ENCODE data around the gene GATC.
"Not testable (repeated sequence)": the region's sequence is repeated elsewhere in the genome, so short reads cannot be mapped to it uniquely, and the experiment has no call there.

GATC gene

DNA sequence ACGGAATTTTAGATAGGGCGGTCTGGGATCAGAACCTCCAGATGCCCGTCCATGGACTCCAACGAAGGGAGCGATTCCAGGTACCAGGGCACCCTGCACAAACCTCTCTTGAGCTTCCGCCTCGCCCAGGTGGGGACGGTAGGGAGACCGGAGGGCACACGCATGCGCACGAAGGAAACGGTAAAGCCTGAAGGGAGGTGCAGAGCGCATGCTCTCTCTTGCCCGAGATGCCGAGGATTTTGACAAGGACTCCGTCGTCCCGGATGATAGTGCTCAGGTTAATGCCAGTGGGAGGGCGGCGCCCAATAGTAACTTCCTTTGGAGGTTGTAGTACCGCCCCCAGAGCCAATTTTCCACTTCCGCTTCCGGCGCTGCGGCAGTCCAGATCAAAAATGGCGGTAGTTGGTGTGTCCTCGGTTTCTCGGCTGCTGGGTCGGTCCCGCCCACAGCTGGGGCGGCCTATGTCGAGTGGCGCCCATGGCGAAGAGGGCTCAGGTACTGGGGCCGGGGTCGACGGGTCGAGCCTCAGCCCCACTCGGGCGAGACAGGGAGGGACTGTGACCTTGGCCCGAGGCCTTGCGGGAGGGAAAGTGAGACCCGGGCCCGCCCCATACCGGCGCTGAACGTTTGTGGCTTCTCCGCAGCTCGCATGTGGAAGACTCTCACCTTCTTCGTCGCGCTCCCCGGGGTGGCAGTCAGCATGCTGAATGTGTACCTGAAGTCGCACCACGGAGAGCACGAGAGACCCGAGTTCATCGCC, 8.3 kb upstream of the GATC start, which contains the start of gene COX6A1:
Gene COX6A1 (plus strand): TSS at position 379 of the 760 bp plus-strand sequence. CDS start 14 bp downstream, at position 393.
- peak; percentile 99 for DNase-seq

DNA sequence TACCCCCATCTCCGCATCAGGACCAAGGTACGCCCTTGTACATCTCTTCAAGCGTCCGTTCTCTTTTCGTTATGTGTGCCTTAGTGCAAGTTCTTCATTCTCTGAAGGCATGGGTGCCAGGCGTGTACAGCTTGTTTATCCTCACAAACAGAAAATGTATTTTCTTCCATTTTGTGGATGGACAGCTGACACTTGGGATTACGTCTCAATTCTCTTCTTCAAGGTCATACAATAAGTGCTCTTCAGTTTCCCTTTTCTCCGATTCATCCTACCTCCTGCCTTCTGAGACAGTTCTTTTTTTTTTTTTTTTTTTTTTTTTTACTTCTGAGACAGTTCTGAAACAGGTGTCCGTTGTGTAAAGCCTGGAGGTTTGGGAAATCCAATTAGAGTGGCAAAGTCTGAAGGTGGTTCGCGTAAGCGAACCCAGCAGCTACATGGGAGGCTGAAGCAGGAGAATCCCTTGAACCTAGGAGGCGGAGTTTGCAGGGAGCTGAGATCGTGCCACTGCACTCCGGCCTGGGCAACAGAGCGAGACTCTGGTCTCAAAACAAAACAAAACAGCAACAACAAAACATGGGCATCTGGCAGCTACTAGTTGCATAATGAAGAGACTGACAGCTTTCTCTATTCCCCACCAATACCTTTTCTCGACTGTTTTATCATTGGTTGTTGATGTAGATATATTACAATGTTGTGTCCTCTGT, 7.6 kb upstream of the GATC start:
- no peak for DNase-seq

DNA sequence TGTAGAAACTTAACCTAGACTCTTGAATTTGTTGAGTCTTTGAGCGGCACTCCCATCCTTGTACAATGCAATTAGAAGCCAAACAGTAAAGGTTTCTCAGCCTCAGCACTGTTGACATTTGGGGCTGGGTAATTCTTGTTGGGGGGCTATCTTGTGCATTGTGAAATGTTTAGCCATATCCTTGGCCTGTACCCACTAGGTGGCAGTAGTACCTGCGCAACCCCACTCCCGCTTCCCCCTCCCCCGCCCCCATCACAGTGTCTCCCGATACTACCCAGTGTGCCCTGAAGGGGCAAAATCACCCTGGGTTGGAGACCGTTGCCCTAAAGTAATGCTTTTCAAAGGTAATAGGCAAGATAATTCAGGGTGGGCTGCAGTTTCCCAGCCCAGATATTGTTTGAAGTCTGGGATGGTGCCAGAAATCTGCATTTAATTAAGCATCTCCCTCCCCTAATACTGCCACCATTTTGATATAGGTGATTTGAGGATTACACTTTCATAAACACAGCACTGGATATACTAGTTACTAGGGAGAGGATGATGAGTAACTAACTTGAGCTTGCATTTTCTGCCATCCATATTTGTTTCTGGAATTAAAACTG, 6.5 kb upstream of the GATC start:
- DNase-seq, result peak; percentile 74

DNA sequence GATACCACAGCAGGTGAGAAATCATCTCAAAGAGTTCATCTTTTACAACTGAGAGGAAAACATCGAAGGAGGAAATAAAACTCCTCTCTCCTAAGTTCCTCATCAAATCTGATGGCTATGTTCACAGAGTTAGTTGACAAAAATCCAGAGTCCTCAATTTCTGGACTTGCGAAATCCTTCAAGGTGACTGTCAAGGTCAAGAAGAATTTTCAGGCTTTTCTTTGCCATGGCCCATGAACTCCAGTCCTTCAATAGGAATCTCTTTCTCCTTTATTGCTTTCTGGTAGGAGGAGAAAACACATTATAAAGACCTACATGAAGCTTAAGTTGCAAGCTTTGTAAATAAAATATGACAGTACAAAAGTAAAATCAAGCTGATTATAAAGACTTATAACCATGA, 1.6 kb upstream of the GATC start:
- DNase-seq, result no peak

DNA sequence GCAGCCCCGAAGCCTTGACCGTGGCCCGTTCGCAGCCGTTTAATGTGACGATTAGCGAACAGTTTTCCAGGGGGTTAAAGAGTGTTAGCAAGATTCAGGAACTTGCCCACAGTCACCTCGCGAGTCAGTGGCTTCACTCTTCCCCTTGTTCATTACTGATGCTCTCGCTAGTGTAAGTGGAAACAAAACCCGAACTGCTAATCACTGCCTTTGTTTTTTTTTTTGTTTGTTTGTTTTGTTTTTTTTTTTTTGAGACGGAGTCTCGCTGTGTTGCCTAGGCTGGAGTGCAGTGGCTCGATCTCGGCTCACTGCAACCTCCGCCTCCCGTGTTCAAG, 567 bp downstream of the GATC start:
- not testable (repeated sequence) for DNase-seq

DNA sequence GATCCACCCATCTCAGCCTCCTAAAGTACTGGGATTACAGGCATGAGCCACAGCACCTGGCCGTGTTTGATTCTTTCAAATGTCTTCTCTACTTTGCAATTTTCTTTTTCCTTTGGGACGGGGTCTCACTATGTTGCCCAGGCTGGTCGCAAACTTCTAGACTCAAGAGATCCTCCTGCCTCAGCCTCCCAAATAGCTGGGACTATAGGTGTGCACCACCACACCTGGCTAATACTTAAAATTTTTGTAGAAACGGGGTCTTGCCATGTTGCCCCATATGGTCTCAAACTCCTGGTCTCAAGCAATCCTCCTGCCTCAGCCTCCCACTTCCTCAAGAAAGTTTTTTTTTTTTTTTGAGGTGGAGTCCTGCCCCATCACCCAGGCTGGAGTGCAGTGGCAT, 1.7 kb downstream of the GATC start:
- no peak for DNase-seq

DNA sequence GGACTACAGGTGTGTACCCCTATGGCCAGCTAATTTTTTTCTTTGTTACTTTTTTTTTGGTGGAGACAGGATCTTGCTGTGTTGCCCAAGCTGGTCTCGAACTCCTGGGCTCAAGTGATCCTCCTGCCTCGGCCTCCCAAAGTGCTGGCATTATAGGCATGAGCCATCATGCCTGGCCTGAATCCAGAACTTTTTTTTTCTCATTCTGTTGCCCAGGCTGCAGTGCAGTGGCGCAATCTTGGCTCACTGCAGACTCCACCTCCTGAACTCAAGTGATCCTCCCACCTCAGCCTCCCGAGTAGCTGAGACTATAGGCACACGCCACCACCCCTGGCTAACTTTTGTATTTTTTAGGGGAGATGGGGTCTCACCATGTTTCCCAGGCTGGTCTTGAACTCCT, 6.3 kb downstream of the GATC start:
- DNase-seq, result not testable (repeated sequence)

DNA sequence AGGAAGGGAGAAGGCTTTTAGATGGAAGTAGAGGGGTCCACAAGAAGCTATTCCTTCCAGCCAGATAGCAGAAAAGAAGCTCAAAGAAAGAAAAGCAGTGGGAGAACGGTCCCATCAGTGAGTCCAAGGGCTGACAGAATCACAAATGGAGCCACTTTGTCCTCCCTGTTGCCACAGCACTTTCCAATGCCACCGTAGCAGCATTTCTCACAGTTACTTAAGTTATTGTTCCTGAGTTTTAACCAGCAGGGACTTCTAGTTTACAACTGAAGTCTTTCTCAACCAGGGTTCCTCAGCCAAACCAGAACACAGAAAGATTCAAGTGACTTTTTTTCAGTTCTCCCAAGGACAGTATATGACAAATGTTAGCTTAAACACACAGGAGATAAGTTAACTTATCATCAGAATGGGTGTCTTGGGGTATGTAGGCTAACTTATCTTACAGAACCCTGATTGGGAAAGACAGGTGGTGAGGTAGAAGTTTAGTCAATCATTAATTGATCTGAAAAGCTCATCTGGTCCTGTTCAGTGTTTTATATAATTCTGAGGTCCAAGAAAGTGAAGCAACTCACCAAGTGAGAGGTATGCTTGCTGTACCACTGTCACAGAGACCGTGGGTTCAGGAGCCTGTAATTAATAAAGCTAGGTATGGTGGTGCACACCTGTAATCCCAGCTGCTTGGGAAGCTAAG, 7.0 kb downstream of the GATC start:
- no peak for DNase-seq

DNA sequence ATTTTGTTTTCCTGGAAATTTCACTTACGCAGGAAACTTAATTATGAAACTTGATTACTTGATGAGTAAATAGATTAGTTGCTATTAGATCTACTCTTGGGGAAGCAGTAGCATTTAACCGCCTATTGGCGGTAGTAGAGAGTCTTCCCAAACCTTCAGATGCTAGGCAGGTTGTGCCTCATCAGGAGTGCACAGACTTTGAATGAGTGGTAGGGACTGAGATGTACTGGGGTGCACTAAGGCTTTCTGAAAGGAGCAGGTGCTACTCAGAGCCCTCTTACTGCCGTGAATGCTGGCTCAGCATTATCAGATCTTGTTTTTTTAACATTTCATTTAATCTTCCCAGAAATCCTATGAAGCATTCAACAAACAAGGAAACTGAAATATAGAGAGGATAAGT, 7.7 kb downstream of the GATC start:
- peak; percentile 35 for DNase-seq

DNA sequence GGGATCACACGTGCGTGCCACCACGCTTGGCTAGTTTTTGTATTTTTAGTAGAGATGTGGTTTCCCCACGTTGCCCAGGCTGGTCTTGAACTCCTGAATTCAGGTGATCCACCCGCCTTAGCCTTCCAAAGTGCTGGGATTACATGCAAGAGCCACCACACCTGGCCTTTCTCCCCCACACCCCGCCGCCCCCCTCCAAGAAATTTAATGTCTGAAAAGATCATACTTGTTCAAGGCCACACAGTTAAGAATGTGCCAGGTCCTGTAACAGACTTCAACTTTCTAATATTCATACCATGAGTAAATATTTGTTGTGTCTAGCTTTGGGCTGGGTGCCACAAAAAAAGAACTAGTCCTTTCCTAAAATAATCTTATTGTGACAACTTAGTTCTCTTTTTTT, 9.1 kb downstream of the GATC start:
- DNase-seq, result no peak

DNA sequence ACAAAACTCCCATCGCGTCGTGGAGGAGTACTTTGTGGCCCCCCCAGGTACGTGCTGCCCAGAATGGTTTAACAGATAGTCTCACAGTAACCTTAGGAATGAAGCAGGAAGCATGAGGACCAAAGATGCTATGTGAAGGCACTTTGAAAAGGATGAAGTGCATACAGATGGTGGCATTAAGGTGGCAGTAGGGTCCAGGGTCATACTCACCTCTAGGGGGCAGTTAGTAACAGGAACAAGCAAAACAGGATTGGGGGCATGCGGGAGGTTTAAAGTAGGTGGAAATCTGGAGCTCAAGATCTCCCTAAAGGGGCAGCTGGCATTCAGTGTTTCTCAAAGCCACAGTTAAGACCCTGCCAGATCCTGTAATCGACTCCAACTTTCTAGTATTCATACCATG, 10.9 kb downstream of the GATC start:
- DNase-seq, result no peak

DNA sequence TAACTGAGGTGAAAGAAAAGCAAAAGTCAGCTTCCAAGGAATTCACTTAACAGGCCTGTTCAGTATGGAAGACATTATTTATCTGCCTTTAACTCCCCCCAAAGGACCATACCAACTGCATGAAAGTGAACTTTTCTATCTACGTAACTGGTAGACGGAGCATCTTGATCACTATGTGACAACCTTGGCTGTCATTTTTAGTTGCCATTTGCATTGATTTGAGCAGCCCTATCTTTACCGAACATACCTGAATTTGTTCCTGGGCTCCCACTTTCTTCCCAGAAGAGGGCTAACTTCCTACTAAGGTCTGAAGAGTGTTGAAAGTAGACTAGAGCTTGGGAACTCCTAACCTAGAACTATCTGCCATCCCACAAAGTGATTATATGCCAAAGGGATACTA, 13.9 kb downstream of the GATC start:
- no peak for DNase-seq

DNA sequence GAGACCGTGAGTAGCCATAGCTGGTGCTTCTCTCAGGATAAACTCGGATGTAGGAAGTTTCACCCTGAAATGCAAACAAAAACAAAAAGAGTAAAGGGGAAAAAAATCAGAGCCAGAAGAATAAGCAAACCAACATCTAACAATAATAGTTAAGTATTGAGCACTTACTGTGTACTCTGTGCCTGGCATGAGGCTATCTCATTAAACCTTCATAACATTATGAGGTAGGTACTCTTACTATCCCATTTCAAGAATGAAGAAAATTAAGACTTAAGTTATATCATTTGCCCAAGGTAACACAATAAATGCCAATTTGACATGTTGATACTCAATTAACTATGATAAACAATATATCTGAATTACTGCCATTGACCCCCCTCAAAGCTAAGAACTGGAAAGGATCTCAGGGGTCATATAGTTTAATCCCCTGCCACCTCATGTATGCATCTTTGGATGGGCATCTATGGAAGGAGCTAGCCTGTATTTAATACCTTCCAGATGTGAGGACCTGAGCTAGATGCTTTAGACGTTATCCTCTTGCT, 15.9 kb downstream of the GATC start:
- no peak for DNase-seq

DNA sequence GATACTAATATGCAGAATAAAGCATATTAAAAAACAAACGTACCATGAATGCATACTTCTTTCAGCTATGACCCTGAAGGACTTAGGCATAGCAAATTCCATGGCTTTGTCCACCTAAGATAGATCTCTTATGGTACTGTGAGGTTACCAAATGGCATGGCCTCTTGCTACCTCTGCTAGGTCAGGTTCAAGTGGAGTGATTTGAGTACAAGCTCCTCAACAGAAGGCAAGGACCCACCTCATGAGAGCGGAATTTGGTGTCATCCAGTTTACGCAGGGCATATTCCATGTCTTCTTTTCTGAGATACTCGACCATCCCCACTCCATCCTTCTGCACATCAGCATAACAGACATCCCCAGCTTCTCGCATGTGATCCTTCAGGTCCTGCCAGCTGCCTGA, 17.5 kb downstream of the GATC start:
- DNase-seq, result no peak

DNA sequence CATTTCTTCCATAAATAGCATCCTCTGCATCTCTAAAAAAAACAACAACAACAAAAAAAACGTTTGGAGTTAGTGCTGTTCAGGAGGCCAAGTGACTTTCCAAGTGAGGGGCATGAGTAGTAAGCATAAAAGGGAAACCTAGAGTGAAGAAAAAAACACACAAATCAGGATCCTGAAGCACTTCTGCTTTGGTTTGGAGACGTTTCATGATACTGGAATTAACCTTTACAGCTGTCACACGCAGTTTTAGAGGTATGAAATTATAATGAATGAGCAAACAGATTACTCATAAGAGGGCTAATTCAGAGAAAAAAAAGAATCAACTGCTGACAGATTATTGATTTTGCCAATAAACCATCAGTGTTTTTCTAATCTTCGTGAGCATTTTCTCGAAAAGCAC, 19.5 kb downstream of the GATC start:
- DNase-seq, result no peak

DNA sequence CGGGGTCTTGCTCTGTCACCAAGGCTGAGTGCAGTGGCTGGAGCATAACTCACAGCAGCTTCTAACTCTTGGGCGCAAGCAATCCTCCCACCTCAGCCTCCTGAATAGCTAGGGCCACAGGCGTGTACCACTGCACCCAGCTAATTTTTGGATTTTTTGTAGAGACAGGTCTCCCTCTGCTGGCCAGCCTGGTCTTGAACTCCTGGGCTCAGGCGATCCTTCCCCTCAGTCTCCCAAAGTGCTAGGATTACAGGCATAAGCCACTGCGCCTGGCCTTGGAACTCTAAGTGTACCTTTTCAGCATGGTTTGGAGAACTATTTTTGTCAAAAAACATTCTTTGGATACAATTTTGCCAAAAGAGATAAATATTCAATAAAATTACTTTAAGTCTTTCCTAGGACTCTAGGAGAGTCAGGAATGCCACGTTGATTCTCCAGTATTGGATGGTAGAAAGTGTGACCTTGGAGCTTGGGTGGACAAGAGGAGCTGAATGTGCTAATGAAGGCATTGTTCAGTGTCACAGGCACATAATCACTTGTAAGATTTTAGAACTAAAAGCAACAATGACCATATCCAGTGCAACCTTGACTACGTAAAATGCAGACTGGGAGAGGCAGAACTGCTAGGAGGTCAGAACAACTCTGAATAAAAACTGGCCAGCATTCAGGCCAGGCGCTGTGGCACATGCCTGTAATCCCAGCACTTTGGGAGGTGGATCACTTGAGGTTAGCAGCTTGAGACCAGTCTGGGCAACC, 20.5 kb downstream of the GATC start:
- DNase-seq, result peak; percentile 40

DNA sequence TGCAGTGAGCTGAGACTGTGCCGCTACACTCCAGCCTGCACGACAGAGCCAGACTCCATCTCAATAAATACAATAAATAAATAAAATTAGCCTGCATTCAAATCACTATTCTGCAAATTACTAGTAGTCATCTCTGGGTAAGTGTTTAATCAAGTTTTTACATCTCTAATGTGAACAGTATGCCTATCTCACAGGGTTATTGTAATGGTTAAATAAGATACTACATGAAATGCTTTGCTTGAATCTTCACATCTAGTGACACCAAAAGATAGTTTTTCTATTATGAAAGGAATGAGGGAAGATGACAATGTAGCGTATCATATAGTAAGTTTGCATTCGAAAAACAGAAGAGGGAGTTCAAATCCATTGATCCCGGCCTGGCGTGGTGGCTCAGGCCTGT, 21.2 kb downstream of the GATC start:
- DNase-seq, result no peak

DNA sequence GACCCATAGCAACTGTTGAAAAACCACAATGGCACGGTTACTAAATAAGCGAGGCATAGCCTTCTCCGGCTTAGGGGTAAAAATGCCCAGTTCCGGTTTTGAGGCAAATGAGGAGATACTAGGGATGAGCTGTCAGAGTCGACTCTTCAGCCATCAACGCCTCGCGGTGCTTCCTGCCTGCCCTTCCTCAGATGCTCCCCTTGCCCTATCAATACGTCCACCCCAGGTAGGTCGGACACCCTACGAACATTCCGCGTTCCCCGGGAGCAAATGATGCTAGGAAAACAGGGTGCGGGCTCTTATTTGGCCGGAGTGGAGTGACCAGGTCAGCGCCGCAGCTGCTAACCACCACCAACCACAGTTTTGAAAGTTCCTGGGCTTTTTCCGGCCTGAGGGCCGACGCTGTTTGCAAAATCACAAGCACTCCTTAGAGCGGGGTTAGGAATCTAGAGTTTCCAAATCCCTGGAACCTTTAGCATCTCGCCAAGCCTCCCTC, 22.1 kb downstream of the GATC start:
- DNase-seq, result no peak

DNA sequence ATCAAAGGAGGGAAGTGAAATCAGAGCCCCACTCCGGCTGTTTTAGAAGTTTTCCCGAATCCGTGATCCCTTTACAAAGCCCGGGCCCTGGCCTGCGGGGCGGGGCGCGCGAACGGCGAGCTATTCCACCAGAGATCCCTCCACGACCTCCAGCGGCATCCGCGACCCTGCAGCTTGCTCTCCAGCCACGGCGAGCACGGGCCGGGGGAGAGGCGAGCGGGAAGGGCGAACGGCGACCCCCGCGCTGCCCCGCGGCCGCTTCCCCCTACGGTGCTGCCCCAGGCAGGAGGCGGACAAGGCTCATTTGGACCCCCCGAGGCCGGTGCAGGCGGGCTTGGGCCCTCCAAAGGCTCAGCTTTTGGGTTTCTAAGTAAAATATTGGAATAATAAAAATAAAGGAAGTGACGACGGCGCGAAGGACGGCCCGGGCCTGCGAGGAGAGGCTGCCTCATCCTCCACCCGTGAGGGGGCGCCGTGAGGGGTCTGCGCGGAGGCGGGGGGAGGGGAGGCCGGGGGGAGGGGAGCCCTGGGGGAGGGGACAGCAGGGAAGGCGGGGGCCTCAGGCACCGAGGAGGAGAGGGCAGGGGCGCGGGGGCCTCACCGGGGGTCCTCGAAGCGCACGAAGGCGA, 22.7 kb downstream of the GATC start:
- no peak for DNase-seq

DNA sequence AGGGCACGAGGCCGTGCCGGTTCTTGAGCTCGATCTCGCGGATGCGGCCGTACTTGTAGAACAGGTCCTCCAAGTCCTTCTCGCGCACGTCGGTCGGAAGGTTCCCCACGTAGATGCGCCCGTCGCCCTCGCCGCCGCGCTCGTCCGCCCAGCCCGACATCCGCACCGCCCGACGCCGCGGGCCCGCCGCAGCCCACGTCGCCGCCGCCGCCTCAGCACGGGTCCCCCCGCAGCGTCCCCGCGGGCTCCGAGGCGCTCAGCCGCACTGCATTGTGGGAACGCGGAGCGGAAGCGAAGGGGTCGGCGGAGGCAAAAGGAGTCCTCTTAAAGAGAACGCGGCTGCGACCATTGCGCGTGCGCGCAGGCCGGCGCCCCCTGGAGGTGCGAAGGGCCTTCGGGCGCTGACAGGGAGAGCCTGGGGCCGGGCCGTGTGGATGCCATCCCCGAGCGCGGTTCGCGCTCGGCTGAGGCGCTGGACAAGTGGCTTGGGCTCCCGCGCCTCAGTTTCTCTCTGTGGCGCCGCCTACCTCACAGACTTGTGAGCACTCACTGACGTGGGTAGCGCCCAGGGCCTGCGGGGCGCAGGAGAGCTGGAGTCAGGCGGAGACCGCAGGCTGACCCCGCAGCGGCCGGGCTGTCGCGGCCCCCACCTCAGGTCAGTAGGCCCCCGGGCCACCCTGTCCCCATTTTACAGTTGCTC, 23.4 kb downstream of the GATC start, which contains the start of gene SRSF9:
Gene SRSF9 (minus strand): TSS at position 299 of the 700 bp plus-strand sequence. CDS start 139 bp downstream, at position 160.
- peak; percentile 97 for DNase-seq

DNA sequence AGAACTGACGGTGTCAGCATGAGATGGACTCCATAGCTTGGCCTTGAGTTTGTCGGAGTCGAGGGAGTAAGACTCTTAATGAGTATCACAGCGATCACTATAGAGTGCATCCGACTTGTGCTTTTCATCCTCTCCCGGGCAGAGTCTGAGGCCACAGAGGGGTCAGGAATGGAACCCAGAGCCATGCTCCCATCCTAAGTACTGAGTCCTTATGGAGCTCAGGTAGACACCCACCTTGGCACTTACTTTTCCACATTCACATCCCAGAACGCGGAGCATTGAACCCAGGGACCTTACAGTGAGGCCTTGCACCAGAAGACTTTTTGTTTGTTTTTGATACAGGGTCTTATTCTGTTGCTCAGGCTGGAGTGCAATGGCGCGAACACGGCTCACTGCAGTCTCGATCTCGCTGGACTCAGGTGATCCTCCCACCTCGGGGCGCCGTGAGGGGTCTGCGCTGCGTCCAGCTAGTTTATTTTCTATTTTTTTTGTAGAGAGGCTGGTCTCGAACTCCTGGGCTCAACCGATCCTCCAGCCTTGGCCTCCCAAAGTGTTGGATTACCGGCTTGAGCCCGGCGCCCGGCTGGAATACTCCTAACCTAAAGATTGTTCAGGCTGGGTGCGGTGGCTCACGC, 24.0 kb downstream of the GATC start:
- no peak for DNase-seq
